HepG2 (cell line): Measurements from ENCODE around the gene CDK10. TPM values are rescaled to one million over a fixed set of nuclear protein-coding genes. Genes with fewer than 3 reads are reported as not detected.

Experiments
- AHR ChIP-seq: IDR thresholded peaks from 2 replicates; pipeline ENCODE4 v1.6.1; 2018; ENCODE audit warnings: missing genetic modification reagents, missing compliant biosample characterization
- EEA1 ChIP-seq: sonication (generic); formaldehyde crosslinking; IDR thresholded peaks from 2 replicates; pipeline ENCODE4 v1.5.1; 2020; ENCODE audit warnings: mild to moderate bottlenecking, missing genetic modification reagents, borderline replicate concordance
- FOSL1 ChIP-seq: sonication (generic); formaldehyde crosslinking; IDR thresholded peaks from 2 replicates; pipeline ENCODE4 v1.9.0; 2021; ENCODE audit warnings: missing genetic modification reagents, borderline replicate concordance
- KLF9 ChIP-seq: IDR thresholded peaks from 2 replicates; pipeline ENCODE4 v1.6.1; 2016; ENCODE audit warnings: low read depth
- NCOA2 ChIP-seq: sonication (generic); formaldehyde crosslinking; IDR thresholded peaks from 2 replicates; pipeline ENCODE4 v1.8.0; 2022; ENCODE audit warnings: inconsistent platforms
- RORA ChIP-seq: sonication (generic); formaldehyde crosslinking; IDR thresholded peaks from 2 replicates; pipeline ENCODE4 v1.5.0; 2020; ENCODE audit warnings: mild to moderate bottlenecking, missing genetic modification reagents, moderate library complexity
- TEAD3 ChIP-seq: optimal IDR thresholded peaks from 2 replicates; pipeline ENCODE3; 2016; ENCODE audit warnings: borderline replicate concordance
- ZFYVE20 ChIP-seq: sonication (generic); formaldehyde crosslinking; IDR thresholded peaks from 2 replicates; pipeline ENCODE4 v1.8.0; 2023; ENCODE audit warnings: low read depth, mild to moderate bottlenecking, moderate library complexity, missing genetic modification reagents, borderline replicate concordance
- ZNF530 ChIP-seq: sonication (generic); formaldehyde crosslinking; IDR thresholded peaks from 2 replicates; pipeline ENCODE4 v1.5.0; 2020; ENCODE audit warnings: low read depth, mild to moderate bottlenecking, missing genetic modification reagents
- ZNF713 ChIP-seq: sonication (generic); formaldehyde crosslinking; IDR thresholded peaks from 2 replicates; pipeline ENCODE4 v1.4.0; 2020; ENCODE audit warnings: mild to moderate bottlenecking, missing genetic modification reagents
- polyA plus RNA-seq, 8 experiments: library from polyadenylated mRNA; depleted of rRNA in 3 of 8; stranded (reverse) in 7 of 8; unstranded in 1 of 8; fragments of >200 nt; fragmentation: Illumina TruSeq in 4 of 8; extraction: Trizol in 4 of 8; gene quantifications; 2 replicates each; pipeline versions ENCODE4 v1.2.1 to v1.2.3, GENCODE V29; 2011 to 2016; ENCODE audit warnings: low read depth in 4 of 8, missing spikeins in 1 of 8, mixed read lengths in 1 of 8; ENCODE audit not compliant: insufficient read depth in 1 of 8
- total RNA-seq, 5 experiments: library from RNA; depleted of rRNA; stranded (reverse); fragments of >200 nt; fragmentation: Illumina TruSeq; extraction: Trizol; gene quantifications; 2 replicates each; pipeline ENCODE4 v1.2.3, GENCODE V29; 2016; ENCODE audit warnings: low read depth in 1 of 5
- TF ChIP-seq, protein P1 (sequence below): sonication (generic); formaldehyde crosslinking; IDR thresholded peaks from 2 replicates; pipeline ENCODE4 v1.5.1; 2020; ENCODE audit warnings: missing genetic modification reagents, mild to moderate bottlenecking, borderline replicate concordance
- TF ChIP-seq, protein P2 (sequence below): IDR thresholded peaks from 2 replicates; pipeline ENCODE4 v1.6.1; 2016
- TF ChIP-seq, protein P3 (sequence below): sonication (generic); formaldehyde crosslinking; conservative IDR thresholded peaks from 2 replicates; pipeline ENCODE4 v1.4.0; 2020; ENCODE audit warnings: missing genetic modification reagents
- TF ChIP-seq, protein P4 (sequence below): sonication (generic); formaldehyde crosslinking; IDR thresholded peaks from 2 replicates; pipeline ENCODE4 v1.4.0; 2020; ENCODE audit warnings: missing genetic modification reagents; ENCODE audit errors: not compliant biosample characterization
- TF ChIP-seq, protein P5 (sequence below): sonication (generic); formaldehyde crosslinking; IDR thresholded peaks from 2 replicates; pipeline ENCODE4 v1.4.0; 2020; ENCODE audit warnings: missing genetic modification reagents, borderline replicate concordance

The CDK10 gene
- total and polyA plus RNA-seq, 2 of the 13 experiments (the other 11 are each of a cell fraction or from before 2014, with no cell fraction given) = 2.5 to 3.9 TPM

DNA sequence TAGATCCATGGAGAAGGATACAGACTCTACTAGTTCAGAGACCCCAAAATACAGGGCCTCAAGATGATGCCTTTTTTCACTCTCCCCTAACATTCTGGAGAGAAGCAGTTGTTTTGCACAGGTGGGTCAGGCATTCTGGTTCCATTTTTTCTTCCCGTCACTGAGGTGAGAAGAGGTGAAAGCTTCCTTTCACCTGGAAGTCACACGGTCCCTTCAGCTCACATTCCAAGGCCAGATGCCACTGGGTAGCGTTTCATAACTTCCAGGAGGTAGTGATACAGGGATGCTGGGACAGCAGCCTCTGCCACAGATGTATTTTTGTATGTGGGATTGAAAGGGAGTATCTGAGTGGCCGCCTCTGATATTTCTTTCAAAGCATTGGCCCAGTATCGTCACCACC is 1.9 kb downstream of the CDK10 start (continued):
- TF ChIP-seq, protein P1, sequence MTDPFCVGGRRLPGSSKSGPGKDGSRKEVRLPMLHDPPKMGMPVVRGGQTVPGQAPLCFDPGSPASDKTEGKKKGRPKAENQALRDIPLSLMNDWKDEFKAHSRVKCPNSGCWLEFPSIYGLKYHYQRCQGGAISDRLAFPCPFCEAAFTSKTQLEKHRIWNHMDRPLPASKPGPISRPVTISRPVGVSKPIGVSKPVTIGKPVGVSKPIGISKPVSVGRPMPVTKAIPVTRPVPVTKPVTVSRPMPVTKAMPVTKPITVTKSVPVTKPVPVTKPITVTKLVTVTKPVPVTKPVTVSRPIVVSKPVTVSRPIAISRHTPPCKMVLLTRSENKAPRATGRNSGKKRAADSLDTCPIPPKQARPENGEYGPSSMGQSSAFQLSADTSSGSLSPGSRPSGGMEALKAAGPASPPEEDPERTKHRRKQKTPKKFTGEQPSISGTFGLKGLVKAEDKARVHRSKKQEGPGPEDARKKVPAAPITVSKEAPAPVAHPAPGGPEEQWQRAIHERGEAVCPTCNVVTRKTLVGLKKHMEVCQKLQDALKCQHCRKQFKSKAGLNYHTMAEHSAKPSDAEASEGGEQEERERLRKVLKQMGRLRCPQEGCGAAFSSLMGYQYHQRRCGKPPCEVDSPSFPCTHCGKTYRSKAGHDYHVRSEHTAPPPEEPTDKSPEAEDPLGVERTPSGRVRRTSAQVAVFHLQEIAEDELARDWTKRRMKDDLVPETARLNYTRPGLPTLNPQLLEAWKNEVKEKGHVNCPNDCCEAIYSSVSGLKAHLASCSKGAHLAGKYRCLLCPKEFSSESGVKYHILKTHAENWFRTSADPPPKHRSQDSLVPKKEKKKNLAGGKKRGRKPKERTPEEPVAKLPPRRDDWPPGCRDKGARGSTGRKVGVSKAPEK (CRISPR knock-in tag) = no peak
- no peak for TF ChIP-seq RORA
- TF ChIP-seq NCOA2 (CRISPR knock-in tag) = peak; percentile 31; the same call in 1 of the 2 replicates
- TF ChIP-seq ZFYVE20 (CRISPR knock-in tag) = no peak
- TF ChIP-seq, protein P2, sequence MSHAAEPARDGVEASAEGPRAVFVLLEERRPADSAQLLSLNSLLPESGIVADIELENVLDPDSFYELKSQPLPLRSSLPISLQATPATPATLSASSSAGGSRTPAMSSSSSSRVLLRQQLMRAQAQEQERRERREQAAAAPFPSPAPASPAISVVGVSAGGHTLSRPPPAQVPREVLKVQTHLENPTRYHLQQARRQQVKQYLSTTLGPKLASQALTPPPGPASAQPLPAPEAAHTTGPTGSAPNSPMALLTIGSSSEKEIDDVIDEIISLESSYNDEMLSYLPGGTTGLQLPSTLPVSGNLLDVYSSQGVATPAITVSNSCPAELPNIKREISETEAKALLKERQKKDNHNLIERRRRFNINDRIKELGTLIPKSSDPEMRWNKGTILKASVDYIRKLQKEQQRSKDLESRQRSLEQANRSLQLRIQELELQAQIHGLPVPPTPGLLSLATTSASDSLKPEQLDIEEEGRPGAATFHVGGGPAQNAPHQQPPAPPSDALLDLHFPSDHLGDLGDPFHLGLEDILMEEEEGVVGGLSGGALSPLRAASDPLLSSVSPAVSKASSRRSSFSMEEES = peak; percentile 51; the same call in 1 of the 2 replicates
- TF ChIP-seq KLF9 (CRISPR knock-in tag) = no peak
- TF ChIP-seq EEA1 = 0 out of 2 replicates have a peak, but pooled peaks have one; percentile 8
- TF ChIP-seq AHR (CRISPR knock-in tag) = no peak
- TF ChIP-seq TEAD3 = peak; percentile 94
- no peak for TF ChIP-seq ZNF713 (CRISPR knock-in tag)
- TF ChIP-seq, protein P3, sequence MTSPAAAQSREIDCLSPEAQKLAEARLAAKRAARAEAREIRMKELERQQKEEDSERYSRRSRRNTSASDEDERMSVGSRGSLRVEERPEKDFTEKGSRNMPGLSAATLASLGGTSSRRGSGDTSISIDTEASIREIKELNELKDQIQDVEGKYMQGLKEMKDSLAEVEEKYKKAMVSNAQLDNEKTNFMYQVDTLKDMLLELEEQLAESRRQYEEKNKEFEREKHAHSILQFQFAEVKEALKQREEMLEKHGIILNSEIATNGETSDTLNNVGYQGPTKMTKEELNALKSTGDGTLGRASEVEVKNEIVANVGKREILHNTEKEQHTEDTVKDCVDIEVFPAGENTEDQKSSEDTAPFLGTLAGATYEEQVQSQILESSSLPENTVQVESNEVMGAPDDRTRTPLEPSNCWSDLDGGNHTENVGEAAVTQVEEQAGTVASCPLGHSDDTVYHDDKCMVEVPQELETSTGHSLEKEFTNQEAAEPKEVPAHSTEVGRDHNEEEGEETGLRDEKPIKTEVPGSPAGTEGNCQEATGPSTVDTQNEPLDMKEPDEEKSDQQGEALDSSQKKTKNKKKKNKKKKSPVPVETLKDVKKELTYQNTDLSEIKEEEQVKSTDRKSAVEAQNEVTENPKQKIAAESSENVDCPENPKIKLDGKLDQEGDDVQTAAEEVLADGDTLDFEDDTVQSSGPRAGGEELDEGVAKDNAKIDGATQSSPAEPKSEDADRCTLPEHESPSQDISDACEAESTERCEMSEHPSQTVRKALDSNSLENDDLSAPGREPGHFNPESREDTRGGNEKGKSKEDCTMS (CRISPR knock-in tag) = 0 out of 2 replicates have a peak, but pooled peaks have one; percentile 52
- TF ChIP-seq, protein P4, sequence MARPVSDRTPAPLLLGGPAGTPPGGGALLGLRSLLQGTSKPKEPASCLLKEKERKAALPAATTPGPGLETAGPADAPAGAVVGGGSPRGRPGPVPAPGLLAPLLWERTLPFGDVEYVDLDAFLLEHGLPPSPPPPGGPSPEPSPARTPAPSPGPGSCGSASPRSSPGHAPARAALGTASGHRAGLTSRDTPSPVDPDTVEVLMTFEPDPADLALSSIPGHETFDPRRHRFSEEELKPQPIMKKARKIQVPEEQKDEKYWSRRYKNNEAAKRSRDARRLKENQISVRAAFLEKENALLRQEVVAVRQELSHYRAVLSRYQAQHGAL (CRISPR knock-in tag) = no peak
- TF ChIP-seq, protein P5, sequence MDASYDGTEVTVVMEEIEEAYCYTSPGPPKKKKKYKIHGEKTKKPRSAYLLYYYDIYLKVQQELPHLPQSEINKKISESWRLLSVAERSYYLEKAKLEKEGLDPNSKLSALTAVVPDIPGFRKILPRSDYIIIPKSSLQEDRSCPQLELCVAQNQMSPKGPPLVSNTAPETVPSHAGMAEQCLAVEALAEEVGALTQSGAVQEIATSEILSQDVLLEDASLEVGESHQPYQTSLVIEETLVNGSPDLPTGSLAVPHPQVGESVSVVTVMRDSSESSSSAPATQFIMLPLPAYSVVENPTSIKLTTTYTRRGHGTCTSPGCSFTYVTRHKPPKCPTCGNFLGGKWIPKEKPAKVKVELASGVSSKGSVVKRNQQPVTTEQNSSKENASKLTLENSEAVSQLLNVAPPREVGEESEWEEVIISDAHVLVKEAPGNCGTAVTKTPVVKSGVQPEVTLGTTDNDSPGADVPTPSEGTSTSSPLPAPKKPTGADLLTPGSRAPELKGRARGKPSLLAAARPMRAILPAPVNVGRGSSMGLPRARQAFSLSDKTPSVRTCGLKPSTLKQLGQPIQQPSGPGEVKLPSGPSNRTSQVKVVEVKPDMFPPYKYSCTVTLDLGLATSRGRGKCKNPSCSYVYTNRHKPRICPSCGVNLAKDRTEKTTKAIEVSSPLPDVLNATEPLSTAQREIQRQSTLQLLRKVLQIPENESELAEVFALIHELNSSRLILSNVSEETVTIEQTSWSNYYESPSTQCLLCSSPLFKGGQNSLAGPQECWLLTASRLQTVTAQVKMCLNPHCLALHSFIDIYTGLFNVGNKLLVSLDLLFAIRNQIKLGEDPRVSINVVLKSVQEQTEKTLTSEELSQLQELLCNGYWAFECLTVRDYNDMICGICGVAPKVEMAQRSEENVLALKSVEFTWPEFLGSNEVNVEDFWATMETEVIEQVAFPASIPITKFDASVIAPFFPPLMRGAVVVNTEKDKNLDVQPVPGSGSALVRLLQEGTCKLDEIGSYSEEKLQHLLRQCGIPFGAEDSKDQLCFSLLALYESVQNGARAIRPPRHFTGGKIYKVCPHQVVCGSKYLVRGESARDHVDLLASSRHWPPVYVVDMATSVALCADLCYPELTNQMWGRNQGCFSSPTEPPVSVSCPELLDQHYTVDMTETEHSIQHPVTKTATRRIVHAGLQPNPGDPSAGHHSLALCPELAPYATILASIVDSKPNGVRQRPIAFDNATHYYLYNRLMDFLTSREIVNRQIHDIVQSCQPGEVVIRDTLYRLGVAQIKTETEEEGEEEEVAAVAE (CRISPR knock-in tag) = no peak
- TF ChIP-seq ZNF530 = no peak
- no peak for TF ChIP-seq FOSL1
